Astrocyte (in vitro differentiated cells and primary cell): ENCODE results near the gene GNAO1. TPM values are rescaled to one million over a fixed set of nuclear protein-coding genes. Genes with fewer than 3 reads are reported as not detected.

ENCODE experiments used
- DNase-seq: peaks from one replicate; pipeline ENCODE4 v3.0.0-alpha.2; 2010; ENCODE audit warnings: low read depth
- FAIRE-seq: peaks from 2 replicates; lab custom pipeline; 2011; peaks lifted over from hg19 to GRCh38; lab: Jason Lieb, UNC
- H2AFZ ChIP-seq: 2 replicates; pipeline ENCODE4 v1.6.0; 2012; ENCODE audit warnings: low read depth, low read length, inconsistent platforms
- H3K27ac ChIP-seq: 2 replicates; pipeline ENCODE4 v1.5.1; 2011; ENCODE audit warnings: low read depth, low read length, inconsistent platforms
- H3K27me3 ChIP-seq: 2 replicates; pipeline ENCODE4 v1.6.0; 2011; ENCODE audit warnings: low read length, inconsistent platforms; ENCODE audit not compliant: insufficient read depth
- H3K36me3 ChIP-seq: 2 replicates; pipeline ENCODE4 v1.5.1; 2011; ENCODE audit warnings: low read length, inconsistent platforms; ENCODE audit not compliant: insufficient read depth
- H3K4me1 ChIP-seq: 2 replicates; pipeline ENCODE4 v1.5.1; 2011; ENCODE audit warnings: low read length, inconsistent platforms; ENCODE audit not compliant: insufficient read depth
- H3K4me2 ChIP-seq: 2 replicates; pipeline ENCODE4 v1.6.0; 2012; ENCODE audit warnings: low read length, inconsistent platforms
- H3K4me3 ChIP-seq: 2 replicates; pipeline ENCODE4 v1.5.1; 2011; ENCODE audit warnings: low read depth, mild to moderate bottlenecking, low read length, inconsistent platforms; ENCODE audit not compliant: insufficient read depth
- H3K79me2 ChIP-seq: 2 replicates; pipeline ENCODE4 v1.6.0; 2012; ENCODE audit warnings: mild to moderate bottlenecking, low read length, inconsistent platforms; ENCODE audit not compliant: insufficient read depth
- H3K9ac ChIP-seq: 2 replicates; pipeline ENCODE4 v1.6.0; 2012; ENCODE audit warnings: mild to moderate bottlenecking, low read length, inconsistent platforms
- H3K9me3 ChIP-seq: 2 replicates; pipeline ENCODE4 v1.5.1; 2012; ENCODE audit warnings: low read depth, mild to moderate bottlenecking, low read length, inconsistent platforms; ENCODE audit not compliant: insufficient read depth
- H4K20me1 ChIP-seq: 2 replicates; pipeline ENCODE4 v1.6.0; 2012; ENCODE audit warnings: low read length, inconsistent platforms; ENCODE audit not compliant: insufficient read depth
- H3K27ac Mint-ChIP-seq: one replicate; pipeline ENCODE4 v1.8.0; 2021; ENCODE audit warnings: mild to moderate bottlenecking, mixed read lengths; ENCODE audit not compliant: unreplicated experiment
- H3K27me3 Mint-ChIP-seq: one replicate; pipeline ENCODE4 v1.8.0; 2021; ENCODE audit warnings: low read depth, mixed read lengths; ENCODE audit not compliant: unreplicated experiment
- H3K36me3 Mint-ChIP-seq: one replicate; pipeline ENCODE4 v1.8.0; 2021; ENCODE audit warnings: low read depth, mixed read lengths; ENCODE audit not compliant: unreplicated experiment
- H3K4me1 Mint-ChIP-seq: one replicate; pipeline ENCODE4 v1.8.0; 2021; ENCODE audit warnings: low read depth, mixed read lengths; ENCODE audit not compliant: unreplicated experiment
- H3K4me3 Mint-ChIP-seq: one replicate; pipeline ENCODE4 v1.8.0; 2021; ENCODE audit warnings: mild to moderate bottlenecking, moderate library complexity, mixed read lengths; ENCODE audit not compliant: unreplicated experiment
- H3K9me3 Mint-ChIP-seq: one replicate; pipeline ENCODE4 v1.8.0; 2021; ENCODE audit warnings: mild to moderate bottlenecking, mixed read lengths; ENCODE audit not compliant: unreplicated experiment
- EZH2 ChIP-seq: IDR thresholded peaks from 2 replicates; pipeline ENCODE4 v1.6.1; 2012; ENCODE audit warnings: mild to moderate bottlenecking, low read length, inconsistent platforms; ENCODE audit not compliant: insufficient read depth
- total RNA-seq: library from RNA; stranded (reverse); gene quantifications from 2 replicates; pipeline ENCODE4 v1.2.1, GENCODE V29; 2021
- TF ChIP-seq, protein P1 (sequence below): IDR thresholded peaks from 2 replicates; pipeline ENCODE4 v1.5.1; 2011; ENCODE audit warnings: low read depth, mild to moderate bottlenecking, inconsistent platforms, low read length, moderate library complexity; ENCODE audit not compliant: insufficient read depth

Gene GNAO1
- total RNA-seq, 1 donor from 2014 or later: 1.7 TPM

DNA sequence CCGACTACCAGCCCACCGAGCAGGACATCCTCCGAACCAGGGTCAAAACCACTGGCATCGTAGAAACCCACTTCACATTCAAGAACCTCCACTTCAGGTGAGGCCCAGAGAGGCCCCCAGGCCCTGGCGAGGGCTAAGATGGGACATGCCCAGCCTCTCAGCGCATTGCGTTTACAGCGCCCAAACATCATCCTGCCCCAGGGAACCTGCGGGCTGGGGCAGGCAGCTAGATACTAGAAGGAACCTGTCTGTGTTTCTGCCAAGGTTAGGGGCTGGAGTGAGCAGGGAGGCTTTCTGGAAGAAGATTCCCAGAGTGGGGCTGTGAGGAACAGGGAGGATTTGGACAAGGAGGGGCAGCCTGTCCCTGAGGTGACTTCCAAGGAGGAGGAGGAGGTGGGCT lies 143.5 kb downstream of the GNAO1 start:
- no peaks in the 10 kb centered on the region for H3K27me3 ChIP-seq
- Mint-ChIP-seq H3K27me3 (peaks cover 16% of the 10 kb centered on the region), H3K4me1 (no peaks in the 10 kb centered on the region), H3K9me3 (no peaks in the 10 kb centered on the region), H3K4me3 (no peak overlapping the region), H3K27ac (no peak overlapping the region), H3K36me3 (no peaks in the 10 kb centered on the region)
- no peaks in the 10 kb centered on the region for H4K20me1 ChIP-seq
- no peaks in the 10 kb centered on the region for H3K9me3 ChIP-seq
- TF ChIP-seq, protein P1, sequence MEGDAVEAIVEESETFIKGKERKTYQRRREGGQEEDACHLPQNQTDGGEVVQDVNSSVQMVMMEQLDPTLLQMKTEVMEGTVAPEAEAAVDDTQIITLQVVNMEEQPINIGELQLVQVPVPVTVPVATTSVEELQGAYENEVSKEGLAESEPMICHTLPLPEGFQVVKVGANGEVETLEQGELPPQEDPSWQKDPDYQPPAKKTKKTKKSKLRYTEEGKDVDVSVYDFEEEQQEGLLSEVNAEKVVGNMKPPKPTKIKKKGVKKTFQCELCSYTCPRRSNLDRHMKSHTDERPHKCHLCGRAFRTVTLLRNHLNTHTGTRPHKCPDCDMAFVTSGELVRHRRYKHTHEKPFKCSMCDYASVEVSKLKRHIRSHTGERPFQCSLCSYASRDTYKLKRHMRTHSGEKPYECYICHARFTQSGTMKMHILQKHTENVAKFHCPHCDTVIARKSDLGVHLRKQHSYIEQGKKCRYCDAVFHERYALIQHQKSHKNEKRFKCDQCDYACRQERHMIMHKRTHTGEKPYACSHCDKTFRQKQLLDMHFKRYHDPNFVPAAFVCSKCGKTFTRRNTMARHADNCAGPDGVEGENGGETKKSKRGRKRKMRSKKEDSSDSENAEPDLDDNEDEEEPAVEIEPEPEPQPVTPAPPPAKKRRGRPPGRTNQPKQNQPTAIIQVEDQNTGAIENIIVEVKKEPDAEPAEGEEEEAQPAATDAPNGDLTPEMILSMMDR: no peak
- no peak for TF ChIP-seq EZH2
- H3K4me2 ChIP-seq: no peak overlapping the region
- no peak overlapping the region for H3K9ac ChIP-seq
- no peaks in the 10 kb centered on the region for H3K4me1 ChIP-seq
- DNase-seq (no peak), FAIRE-seq (no peak)
- H3K79me2 ChIP-seq: no peaks in the 10 kb centered on the region
- no peak overlapping the region for H3K4me3 ChIP-seq
- H2AFZ ChIP-seq: no peak overlapping the region
- H3K36me3 ChIP-seq: no peaks in the 10 kb centered on the region
- H3K27ac ChIP-seq: no peak overlapping the region

DNA sequence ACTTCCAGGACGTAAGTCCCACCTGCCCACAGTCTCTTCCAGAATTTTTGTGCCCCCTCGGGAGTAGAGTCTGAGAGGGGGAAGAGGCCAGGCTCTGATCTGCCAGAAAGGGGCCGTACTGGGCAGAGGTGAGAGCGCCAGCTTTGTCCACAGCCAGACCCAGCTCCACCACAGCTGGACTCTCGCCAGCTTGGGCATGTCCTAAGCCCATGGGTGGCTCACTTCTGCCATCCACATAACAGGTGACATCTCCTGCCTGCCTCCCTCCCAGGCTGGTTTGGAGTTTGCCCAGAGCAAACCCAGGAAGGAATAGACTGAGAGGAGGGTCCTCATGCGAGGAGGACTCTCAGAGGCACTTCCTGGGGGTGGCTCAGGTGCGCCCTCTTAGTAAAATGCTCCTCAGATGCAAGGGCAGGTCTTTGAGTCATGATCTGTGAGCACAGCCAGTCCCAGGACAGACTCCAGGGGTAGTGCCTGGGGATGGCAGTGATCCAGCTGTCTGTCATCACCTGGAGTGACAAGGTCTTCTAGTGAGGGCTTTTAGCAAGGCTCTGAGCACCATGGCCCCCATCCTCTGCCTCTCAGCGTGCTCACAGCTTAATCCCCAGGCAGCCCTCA lies 144.9 kb downstream of the GNAO1 start:
- Histone ChIP-seq H3K79me2 (no peaks in the 10 kb centered on the region), H3K4me1 (no peaks in the 10 kb centered on the region), H3K9me3 (no peaks in the 10 kb centered on the region), H2AFZ (no peak overlapping the region), H3K4me2 (no peak overlapping the region), H3K4me3 (no peak overlapping the region), H4K20me1 (no peaks in the 10 kb centered on the region), H3K27ac (no peak overlapping the region), H3K9ac (no peak overlapping the region), H3K27me3 (no peaks in the 10 kb centered on the region), H3K36me3 (no peaks in the 10 kb centered on the region)
- DNase-seq (no peak), FAIRE-seq (no peak)
- no peaks in the 10 kb centered on the region for H3K9me3 Mint-ChIP-seq
- H3K27ac Mint-ChIP-seq: no peak overlapping the region
- no peaks in the 10 kb centered on the region for H3K36me3 Mint-ChIP-seq
- no peaks in the 10 kb centered on the region for H3K4me1 Mint-ChIP-seq
- TF ChIP-seq, protein P1: no peak
- no peak for TF ChIP-seq EZH2
- no peak overlapping the region for H3K4me3 Mint-ChIP-seq
- H3K27me3 Mint-ChIP-seq: peaks cover 17% of the 10 kb centered on the region

DNA sequence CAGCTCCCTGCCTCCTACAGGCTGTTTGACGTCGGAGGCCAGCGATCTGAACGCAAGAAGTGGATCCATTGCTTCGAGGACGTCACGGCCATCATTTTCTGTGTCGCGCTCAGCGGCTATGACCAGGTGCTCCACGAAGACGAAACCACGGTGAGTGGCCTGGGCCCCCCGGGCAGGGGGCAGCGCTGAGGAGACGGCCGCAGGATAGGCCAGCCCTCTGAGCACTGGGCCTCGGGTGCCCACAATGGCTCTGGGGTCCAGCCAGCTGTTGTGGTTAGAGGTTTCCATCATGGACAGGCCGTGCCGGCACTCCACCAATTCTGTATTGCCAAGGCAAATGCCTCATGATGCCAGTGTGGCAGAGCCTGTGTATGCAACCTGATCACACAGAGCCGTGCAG lies 145.4 kb downstream of the GNAO1 start:
- FAIRE-seq: no peak
- H3K9me3 Mint-ChIP-seq: no peaks in the 10 kb centered on the region
- DNase-seq: no peak

More for the DNA sequence above, 145.4 kb downstream of the GNAO1 start:
- Mint-ChIP-seq H3K27me3 (peaks cover 15% of the 10 kb centered on the region), H3K4me1 (no peaks in the 10 kb centered on the region), H3K4me3 (no peak overlapping the region), H3K36me3 (no peaks in the 10 kb centered on the region), H3K27ac (no peak overlapping the region)
- Histone ChIP-seq H3K79me2 (no peaks in the 10 kb centered on the region), H3K4me1 (no peaks in the 10 kb centered on the region), H2AFZ (no peak overlapping the region), H3K27me3 (no peaks in the 10 kb centered on the region), H4K20me1 (no peaks in the 10 kb centered on the region), H3K36me3 (no peaks in the 10 kb centered on the region), H3K9ac (no peak overlapping the region), H3K4me2 (no peak overlapping the region), H3K9me3 (no peaks in the 10 kb centered on the region), H3K27ac (no peak overlapping the region), H3K4me3 (no peak overlapping the region)
- TF ChIP-seq, protein P1: no peak
